OCI-M2 (cell line): ENCODE results near the gene ZNRF2.
"Not testable (repeated sequence)": the region's sequence is repeated elsewhere in the genome, so short reads cannot be mapped to it uniquely, and the experiment has no call there.

Experiments used
- DNase-seq: peaks from one replicate; lab custom pipeline; 2025; ENCODE audit not compliant: unreplicated experiment; lab: John Stamatoyannopoulos, UW

The ZNRF2 gene

DNA sequence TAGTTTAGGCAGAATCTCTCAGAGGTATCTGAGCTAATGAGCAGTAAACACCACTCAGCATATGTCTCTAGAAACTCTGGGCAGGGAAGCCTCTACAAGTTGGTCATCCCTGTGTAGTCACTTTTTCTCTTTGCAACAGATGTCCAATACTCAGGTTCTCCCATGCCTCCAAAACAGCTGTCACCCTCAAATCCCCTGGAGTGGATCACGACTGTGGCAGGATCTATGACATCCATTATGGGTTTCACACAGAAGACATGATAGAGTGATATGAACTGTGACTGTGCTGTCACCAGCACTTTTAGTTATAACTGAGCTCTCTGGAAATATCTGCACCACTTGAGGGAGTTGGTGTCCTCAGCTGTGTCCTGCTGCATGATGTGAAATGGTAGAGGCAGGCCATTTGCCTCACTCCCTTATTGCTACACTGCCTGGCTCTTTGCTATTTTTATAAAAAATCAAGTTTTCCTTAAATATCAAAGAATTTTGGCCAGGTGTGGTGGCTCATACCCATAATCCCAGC, 24.1 kb upstream of the ZNRF2 start:
- DNase-seq = no peak

DNA sequence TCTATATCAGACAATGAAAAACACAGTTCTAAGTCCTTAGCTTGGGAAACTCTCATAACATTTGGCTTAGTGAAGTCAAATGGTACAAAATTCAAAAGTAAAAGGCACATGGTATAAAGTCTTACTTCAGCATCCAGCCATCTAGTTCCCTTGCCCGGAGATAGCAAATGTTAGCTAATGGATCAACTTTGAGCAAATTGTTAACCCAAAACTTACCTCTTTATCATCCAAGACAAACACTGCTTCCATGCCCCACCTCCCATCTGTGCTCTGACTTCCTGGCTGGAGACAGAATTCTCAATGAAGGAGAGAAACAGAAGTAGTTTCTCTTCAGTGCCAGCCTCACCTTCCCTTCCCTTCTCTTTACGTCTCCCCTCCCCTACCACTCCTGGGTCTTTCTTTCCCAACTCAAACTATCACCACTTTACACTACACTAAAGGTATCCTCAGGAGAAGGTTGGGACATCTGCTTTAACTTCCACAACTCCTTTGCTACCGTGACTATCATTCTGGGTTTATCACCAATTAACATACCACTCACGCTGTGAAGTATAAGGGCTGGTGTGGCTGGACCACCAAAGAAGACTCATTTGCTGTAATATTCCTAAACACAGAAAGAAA, 21.2 kb upstream of the ZNRF2 start:
- no peak for DNase-seq

DNA sequence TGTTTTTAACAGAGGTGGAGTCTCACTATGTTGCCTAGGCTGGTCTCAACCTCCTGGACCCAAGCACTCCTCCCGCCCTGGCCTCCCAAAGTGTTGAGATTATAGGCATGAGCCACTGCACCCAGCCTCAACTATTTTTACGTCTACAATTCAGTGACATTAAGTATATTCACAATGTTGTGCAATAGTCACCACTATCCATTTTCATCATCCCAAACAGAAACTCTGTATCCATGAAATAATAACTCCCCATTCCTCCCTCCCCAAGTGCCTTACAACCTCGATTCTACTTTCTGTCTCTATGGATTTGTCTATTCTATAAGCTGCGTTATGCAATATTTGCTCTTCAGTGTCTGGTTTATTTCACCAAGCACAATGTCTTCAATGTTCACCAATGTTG, 20.3 kb upstream of the ZNRF2 start:
- no peak for DNase-seq

DNA sequence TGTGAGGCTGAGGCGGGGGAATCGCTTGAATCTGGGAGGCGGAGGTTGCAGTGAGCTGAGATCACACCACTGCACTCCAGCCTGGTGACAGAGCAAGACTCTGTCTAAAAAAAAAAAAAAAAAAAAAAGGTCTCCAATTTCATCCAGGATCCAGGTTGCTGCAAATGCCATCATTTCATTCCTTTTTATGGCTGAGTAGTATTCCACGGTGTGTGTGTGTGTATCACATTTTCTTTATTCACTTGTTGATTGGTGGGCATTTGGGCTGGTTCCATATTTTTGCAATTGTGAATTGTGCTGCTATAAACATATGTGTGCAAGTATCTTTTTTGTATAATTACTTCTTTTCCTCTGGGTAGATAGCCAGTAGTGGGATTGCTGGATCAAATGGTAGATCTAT, 19.2 kb upstream of the ZNRF2 start:
- DNase-seq = not testable (repeated sequence)

DNA sequence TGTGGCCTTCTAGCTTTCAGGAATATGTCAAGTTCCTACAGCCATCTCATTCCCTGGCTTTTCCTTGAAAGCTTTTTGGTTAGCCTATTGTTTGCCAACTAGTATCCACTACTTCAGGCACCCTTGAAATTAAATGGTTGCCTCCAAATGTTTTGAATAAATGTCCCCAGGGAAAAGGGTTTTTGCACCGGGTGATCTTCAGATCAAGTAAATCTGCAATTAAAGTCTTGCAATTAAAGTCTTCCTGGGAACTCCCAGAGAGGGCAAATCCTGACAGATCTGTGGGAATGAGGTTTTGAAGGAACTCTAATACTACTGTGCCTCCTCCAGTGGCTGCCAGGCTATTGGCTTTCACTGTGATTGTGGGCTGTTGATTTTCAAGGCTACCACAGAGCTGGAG, 17.7 kb upstream of the ZNRF2 start:
- DNase-seq = no peak

DNA sequence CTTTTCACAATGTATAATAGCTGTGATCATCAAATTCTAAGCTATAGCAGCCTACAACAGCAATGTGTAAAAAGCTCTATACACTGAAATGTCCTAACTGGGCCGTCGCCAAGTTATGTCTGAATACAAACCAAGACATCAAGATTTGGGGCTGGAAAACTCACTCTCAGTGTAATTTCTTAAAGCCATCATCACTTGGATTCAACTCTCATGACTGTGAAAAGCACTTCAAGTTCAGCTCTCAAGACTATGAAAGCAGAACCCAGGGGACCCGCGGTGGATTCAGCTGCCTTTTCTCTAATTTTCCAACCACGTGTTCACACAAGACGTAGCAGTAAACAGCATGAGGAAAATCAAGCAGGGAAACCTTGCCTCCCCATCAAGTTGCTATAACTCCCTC, 15.8 kb upstream of the ZNRF2 start:
- DNase-seq = no peak

DNA sequence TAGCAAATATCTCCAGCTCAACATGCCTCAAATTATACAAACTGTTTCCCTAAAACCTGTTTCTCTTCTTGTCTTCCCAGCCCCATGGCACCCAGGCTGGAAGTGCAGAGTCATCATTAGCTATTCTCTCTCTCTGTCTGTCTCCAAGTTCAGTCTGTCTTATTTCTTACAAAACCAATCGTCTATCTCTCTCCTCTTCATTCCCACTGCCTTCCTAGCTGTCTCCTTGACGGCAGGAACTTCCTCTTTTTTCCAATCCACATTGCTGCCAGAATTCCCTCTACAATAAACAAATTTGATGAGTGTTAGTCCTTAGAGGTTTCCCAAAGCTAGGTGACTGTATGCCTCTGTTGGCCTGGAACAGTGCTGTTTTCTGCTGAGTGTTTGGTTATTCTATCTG, 14.9 kb upstream of the ZNRF2 start:
- no peak for DNase-seq

DNA sequence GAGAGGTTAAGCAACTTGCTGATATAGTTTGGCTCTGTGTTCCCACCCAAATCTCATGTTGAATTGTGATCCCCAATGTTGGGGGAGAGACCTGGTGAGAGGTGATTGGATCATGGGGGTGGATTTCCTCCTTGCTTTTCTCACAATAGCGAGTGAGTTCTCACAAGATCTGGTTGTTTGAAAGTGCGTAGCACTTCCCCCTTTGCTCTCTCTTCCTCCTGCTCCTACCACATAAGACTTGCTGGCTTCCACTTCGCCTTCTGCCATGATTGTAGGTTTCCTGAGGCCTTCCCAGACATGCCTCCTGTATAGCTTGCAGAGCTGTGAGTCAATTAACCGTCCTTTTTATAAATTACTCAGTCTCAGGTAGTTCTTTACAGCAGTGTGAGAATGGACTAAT, 13.5 kb upstream of the ZNRF2 start:
- DNase-seq = no peak

DNA sequence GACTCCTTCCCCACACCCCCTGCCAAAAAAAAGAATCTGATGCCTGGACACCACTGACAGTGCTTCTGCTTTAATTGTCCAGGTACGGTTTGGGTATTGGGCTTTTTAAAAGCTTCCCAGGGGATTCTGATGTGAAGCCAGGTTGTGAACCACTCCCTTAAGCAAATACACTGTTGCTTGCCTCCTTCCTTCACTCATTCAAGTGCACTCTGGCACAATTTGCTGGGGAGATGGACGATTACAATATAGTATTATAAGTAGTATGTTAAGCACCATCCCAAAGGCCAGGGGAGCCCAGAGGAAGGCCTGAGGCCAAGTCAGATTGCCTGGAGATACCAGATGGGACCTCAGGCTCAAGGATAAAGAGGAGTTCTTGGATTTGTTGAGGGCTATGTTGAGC, 12.3 kb upstream of the ZNRF2 start:
- no peak for DNase-seq

DNA sequence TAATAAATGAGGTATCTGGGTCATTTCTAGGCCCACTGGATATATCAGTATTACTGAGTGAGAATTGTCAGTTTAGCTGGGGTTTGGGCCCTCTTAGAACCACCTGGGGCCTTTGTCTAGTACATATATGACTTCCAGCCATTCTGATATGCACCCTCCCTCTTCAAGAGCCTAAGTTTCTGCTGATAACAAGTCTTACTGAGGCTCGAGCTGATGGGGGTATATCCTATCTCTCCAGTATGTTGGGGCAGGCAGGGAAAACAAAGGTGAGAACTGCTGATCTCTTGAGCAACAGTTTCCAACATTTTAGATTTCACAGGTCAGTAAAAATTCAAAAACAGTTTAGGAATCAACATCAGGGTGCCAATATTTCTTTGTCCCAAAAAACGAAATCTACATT, 10.8 kb upstream of the ZNRF2 start:
- DNase-seq = no peak

DNA sequence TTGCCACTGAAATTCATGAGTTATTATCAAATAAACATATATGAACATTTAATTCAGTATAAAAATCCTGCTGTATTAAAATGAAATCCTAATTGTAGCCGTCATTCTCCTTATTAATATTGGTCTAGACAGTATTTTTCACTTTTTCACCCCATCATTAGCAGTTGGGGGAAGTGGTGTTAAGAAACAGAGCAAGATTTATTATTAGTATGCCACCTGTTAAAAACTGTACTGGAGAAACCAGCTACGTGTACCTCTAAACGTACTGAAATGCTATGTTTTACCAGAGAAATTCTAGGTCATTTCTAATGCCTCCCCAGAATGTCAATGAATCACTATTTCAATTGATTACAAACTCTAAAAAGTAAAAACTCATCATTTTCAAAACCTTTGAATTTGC, 9.8 kb upstream of the ZNRF2 start:
- no peak for DNase-seq

DNA sequence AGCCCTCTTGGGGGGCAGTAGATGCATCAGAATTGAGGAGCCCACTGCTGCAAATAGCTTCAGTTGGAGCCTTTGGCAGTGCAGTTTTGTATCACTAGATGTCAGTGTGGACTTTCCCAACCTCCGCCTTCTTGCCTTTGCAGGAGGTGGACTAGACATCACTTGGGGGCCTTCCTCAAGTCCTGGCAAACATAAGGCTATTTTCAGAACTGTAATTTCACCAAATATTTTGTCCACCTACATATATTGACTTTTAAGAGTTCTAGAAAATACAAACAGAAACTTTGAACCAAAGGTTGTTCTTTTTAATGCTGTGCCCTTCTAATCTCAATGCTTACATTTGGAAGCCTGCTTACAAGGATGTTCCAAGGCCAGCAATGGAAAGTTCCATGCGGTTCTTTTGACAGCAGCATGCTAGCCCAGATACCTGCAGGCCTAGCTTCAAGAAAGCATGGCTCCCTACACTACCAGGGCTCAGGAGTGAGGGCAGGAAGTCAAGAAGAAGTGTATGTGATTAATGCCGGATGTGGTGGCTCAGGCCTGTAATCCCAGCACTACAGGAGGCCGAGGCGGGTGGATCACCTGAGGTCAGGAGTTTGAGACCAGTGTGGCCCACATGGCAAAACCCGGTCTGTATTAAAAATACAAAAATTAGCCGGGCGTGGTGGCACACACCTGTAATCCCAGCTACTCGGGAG, 8.0 kb upstream of the ZNRF2 start:
- no peak for DNase-seq

DNA sequence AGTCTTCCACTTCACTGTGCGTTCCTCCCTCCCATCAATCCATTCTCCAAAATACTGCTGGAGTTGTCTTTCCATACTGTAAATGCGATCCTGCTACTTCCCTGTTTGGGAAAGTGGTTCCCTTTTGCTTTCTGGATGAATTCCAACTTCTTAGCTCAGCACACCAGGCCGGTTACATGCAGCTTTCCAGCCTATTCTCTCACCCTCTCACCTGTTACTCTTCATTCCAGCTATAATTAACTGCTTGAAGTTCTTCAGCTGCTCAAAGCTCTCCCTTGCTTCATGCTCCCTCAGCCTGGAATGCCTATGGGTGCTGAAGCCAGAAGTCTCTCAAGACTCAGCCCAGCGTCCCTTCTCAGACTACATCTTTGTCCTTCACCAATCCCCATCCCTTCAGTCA, 6.0 kb upstream of the ZNRF2 start:
- no peak for DNase-seq

DNA sequence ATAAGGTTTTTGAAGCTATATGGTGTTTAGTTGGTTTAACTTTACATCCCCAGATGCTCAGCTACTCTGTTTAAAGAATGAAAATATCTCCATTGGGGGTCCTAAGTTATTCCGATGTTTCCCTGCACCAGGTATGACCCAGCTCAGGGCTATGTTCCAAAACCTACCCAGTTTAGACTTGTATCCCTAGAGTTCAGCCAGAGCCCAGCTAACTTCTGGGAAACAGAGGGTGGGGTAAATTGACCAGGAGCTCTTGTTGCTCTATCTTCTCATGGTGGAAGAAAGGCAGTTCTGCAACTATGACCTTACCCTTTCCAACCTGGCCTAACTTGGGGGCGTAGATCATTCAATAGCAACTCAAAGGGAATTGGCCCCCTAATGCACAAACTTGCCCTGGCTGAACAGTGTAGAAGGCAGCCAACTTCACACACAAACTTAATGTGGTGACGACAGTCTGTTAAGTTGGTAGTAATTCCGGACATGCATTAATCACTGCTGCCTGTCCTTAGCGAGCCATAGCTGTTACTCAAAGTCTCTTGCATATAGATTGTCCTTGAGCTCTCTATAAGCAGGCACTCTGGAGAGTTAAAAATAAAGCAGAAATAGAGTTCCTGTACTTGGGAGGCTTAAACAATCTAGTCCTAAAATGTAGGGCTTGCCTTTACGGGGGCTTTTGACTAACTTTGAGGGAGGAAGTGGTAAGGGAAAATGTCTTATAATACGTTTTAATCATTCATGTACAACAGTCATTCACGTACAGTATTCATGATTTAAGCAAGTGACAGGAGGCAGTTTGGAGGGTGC, 5.3 kb upstream of the ZNRF2 start:
- DNase-seq = no peak

DNA sequence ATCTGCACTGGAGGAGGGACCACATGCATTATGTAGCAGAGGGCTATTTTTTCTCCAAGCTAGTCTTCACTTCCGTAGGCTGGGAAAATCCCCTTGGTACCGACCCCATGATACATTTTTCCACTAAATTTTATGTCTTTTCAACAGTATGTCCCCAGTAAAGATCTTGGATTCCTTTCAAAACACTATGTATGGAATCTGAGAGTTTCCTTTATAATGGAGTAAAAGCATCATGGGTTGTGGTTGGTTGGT, 4.8 kb upstream of the ZNRF2 start:
- DNase-seq = no peak

DNA sequence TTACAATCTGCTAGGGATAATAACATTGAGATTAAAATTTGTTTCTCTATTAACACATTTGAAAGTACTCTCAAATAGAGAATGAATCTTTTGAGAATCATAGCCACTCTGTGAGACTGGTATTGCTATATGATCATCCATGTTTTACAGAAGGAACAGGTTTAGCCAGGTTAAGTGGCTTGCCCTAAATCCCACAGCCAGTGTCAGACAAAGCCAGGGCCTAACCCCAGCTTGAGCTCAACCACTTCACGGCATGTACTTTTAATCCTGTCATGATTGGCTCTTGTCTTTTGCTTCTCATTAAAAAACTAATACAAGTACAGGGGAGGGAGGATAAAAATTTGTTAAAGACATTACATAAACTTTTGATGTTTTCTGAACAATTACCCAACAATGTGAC, 3.8 kb upstream of the ZNRF2 start:
- no peak for DNase-seq

DNA sequence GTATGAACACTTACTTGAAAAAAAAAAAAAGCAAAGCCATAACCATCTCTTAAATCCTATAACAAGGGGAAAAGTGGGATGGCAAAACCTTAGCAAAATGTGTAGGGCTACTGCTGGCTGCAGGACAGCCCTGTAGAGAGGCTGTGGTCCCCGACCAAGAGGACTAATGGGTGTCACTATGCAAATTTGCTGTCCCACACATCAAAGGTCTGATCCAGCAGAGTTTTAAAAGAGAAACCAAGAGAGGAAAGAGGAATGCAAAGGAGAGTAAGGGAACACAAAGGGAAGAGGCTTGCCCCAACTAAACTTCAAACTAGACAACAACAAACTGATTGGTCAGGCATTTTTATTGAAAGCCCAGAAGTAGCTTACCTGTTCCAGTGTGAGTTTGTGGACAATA, 3.1 kb upstream of the ZNRF2 start:
- no peak for DNase-seq

DNA sequence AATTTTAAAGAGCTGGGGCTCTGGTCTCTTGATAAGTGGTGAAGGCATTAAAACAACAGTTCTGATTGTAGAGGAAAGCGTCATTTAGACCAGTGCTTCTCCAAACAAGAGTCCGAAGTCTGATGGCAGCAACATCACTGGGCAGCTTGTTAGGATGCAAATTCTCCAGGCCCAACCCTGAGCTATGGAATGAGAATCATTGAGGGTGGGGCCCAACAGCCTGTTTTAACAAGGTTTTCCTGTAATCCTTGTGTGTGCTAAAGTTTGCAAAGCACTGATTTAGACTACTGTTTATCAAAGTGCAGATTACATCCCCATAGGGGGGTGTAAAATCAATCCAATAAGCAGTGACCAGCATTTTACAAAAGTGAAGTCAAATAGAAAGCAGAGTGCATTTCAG, 2.6 kb upstream of the ZNRF2 start:
- no peak for DNase-seq

DNA sequence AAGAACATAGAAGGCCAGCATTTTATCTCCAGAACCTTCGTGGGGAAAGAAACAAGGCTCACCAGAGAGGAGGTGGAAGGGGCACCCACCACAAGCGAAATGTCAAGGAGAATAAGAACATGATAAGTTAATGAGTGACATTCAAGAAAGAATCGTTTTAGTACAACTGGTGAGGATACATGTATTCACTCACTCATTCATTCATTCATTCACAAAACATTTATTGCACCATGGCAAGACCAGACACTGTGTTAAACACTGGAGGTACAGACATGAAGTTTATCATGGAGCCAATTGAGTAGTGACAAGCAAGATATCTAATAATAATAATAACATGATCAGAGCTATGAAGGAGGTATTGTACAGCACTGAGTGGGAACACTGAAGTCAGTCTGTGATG, 1.7 kb upstream of the ZNRF2 start:
- no peak for DNase-seq

DNA sequence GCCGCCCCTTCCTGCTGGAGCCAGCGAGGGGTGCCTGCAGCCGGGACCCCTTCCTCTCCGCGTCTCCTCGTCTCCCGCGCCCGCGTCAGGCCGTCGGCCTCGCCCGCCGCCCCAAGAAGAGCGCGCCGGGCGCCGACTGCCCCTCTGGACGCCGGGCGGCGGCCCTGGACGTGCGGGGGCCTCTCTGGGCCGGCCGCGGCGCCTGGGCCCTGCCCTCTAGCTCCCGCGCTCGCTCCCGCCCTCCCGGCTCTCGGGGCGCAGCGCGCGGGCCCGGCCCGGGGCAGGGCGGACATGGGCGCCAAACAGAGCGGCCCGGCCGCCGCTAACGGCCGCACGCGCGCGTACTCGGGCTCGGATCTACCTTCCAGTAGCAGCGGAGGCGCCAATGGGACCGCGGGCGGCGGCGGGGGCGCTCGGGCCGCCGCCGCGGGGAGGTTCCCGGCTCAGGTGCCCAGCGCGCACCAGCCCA, 704 bp downstream of the ZNRF2 start:
- DNase-seq = no peak

DNA sequence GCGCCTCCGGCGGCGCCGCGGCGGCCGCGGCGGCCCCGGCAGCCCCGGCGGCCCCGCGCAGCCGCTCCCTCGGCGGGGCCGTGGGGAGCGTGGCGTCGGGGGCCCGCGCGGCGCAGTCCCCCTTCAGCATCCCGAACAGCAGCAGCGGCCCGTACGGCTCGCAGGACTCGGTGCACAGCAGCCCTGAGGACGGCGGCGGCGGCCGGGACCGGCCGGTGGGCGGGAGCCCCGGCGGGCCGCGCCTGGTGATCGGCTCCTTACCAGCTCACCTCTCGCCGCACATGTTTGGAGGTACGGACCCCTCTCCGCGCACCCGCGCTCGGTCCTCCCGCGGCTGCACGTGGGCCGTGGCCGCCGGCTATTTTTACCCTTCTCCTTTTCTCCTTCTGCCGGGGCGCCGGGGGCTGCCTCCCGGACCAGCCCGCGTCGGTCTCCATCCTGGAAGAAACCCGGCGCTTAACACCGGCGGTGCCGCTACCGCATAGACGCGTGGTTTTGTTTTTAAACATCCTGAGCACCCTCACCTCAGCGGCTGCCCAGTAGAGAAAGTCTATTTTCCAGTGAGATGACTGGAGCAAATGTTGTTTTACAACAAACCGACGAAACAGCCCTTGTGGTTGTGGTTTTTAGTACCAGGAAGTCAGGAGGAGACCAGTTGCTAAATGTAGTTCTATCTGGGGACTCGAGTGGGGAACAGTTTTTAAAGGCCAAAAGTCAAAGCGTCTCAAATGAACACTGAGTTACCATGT, 1.3 kb downstream of the ZNRF2 start:
- no peak for DNase-seq

DNA sequence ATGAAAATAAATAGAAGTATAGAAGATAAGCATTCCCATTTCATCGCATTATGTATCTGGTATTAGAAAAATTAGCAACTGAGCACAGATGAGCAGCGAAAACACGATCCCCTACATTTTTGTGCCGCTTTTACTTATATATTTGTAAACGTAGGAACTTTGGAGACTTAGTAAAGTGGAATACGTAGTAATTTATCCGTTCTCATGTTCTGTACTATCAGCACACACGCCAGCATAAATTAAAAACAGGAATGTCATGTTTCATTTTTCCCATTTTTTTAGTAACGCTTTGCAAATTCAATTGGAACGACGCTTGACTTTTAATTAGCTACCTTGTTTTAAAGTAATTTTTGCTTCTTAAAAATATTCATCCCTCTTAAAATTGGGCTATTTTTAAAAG, 2.4 kb downstream of the ZNRF2 start:
- no peak for DNase-seq
